HG03064 (cell line): ENCODE data around the gene FCHSD1.

Experiments used
- ATAC-seq: cut with Tn5 transposase; IDR thresholded peaks from one replicate; pipeline ENCODE4 v1.9.1; 2021; ENCODE audit warnings: low read depth; ENCODE audit not compliant: unreplicated experiment

The FCHSD1 gene

GRCh38 chr5:141674747-141675146 is 23.5 kb upstream of the FCHSD1 start:
- ATAC-seq = no peak

GRCh38 chr5:141672841-141673813 is 21.9 kb upstream of the FCHSD1 start:
- ATAC-seq = no peak

GRCh38 chr5:141672071-141672840 is 21.0 kb upstream of the FCHSD1 start:
- ATAC-seq = no peak

GRCh38 chr5:141669520-141669919 is 18.3 kb upstream of the FCHSD1 start:
- no peak for ATAC-seq

GRCh38 chr5:141668601-141669265 is 17.5 kb upstream of the FCHSD1 start:
- no peak for ATAC-seq

DNA sequence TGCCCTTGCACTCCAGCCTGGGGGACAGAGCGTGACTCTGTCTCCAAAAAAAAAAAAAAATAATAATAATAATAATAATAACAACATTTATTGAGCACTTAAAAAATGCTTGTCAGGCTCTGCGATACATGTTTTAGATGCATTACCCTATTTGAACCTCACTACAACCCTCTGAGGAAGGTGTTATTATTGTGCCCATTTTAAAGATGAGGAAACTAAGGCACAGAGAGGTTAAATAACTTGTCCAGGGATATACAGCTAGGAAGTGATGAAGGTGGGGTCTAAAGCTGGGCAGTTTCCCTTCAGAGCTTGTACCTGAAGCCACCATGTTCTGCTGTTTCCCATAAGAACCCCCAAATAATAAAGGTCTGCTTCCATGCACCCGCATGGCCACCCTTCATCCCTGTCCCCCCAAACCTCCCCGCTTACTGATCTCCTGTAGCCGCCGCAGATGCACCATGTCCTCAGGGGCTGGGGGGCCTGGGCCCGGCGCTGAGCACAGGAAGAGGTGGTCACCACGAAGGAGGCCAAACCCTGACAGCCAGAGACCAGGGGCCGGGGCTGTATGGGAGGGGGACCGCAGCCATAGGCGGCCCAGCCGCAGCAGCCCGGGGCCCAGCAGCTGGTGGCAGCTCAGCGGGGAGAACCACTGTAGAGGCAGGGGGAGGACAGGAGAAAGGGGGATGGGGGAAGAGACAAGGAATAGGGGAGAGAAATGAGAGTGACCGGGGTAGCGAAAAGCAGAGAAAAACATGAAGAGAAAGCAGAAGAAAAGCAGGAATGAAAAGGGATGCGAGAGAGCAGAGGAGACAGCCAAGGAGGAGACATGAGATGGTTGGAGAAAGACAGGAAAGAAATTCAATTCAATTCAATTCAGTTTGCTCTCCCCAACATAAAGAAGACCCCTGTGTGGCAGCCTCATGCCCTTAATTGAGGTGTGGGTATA is 15.1 kb upstream of the FCHSD1 start:
- ATAC-seq = no peak

DNA sequence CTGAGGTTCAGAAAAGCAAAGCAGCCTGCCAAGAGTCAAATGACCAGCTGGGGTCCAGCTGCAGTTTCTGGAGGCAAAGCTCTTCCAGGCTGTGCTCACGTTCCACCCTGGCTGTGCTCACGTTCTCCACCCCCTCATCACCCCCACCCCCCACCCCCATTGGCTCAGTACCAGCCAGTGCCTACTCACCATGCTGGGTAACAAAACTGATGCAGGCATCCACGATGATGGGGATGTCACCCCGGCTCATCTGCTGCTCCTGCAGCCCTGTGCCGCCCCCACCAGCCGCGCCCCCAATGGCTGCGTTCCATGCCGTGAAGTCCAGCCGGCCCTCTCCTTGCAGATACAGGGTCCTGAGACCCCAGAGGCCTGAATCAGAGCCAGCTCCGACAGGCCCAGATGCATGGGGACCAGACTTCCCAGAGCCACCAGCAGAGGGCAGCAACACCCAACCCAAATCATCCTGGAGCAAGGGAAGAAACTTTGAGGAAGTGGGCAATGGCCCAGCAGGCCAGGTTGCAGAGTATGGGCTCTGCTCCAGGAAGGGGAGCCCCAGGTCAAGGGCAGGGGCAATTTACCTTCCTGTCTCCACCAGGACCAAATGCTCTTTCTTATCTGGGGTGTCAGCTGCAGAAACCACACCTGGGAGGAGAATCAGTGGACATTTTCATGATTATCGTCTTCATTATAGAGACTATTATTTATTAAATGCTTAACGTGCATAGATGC is 13.7 kb upstream of the FCHSD1 start:
- peak; percentile 82 for ATAC-seq

GRCh38 chr5:141663506-141663905 is 12.3 kb upstream of the FCHSD1 start:
- ATAC-seq = no peak

DNA sequence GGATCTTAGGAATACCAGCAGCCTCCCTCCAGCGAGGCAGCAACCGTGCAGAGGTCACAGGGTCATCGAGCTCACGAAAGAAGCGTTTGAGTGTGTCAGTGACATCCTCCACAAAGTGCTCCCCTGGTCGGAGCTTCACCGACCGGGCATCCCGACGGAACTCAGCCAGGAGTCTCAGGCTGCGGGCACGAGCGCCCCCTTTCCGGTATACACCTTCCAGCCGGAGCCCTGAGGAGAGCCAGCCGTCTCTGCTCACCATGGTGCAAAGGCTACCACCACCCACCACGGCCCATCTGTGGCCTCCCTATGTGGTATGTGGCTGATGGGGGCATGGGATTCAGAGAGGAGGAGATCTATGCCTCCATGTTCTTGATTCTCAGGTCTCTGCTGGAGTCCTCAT is 10.8 kb upstream of the FCHSD1 start:
- no peak for ATAC-seq

GRCh38 chr5:141657937-141658545 is 6.8 kb upstream of the FCHSD1 start:
- ATAC-seq = no peak

DNA sequence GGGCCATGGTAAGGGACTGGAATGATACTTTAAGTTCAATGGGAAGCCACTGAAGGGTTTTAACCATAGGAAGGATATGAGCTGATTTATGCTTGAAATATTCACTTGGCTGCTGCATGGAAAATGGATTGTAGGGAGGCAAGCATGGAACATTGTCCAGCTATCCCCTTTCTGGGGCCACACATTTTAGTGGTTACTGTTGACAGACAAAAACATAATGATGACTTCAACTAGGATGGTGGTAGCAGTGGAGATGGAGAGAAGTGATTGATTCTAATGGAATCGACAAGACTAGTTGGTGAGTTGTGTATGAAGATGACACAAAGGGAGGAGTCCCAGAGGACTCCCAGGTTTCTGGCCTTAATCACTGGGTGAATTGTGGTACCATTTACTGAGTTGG is 6.2 kb upstream of the FCHSD1 start:
- no peak for ATAC-seq

DNA sequence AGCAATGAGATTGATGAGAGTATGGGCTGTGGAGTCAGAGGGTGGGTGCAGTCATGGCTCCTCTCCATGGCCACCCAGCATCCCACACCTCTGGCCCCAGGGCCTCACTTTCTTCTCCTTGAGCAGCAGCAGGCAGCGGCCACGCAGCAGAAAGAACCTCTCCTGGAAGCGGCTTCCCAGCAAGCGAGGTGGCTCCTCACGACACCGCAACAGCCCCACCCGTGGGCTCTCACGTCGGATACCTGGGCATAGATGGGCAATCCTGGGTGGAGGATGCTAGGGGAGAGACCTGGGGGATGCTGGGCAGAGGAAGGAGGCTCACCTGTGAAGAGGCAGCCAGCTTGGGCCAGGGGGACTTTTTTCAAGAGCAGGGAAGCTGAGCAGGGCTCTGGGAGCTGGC is 5.2 kb upstream of the FCHSD1 start:
- no peak for ATAC-seq

GRCh38 chr5:141655020-141655419 is 3.8 kb upstream of the FCHSD1 start:
- ATAC-seq = no peak

GRCh38 chr5:141654298-141654697 is 3.1 kb upstream of the FCHSD1 start:
- ATAC-seq = no peak

GRCh38 chr5:141651728-141652105 is 499 bp upstream of the FCHSD1 start:
- no peak for ATAC-seq

DNA sequence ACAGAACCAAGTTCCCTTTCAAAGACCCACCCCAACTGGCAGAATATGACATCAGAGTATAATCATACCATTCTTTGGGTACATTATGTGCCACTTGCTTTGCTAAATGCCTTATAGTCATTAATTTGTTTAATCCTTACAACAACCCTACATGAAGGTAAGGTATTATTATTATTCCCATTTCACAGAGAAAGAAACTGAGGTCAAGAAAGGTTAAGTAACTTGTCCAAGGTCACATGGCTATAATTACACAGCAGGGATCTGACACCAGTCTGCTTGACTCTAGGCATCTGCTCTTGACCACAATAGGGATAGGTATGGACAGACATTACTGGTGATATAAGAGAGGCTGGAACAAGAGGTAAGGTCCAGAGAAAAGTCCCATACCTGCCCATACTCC is 1.2 kb downstream of the FCHSD1 start:
- ATAC-seq = no peak

DNA sequence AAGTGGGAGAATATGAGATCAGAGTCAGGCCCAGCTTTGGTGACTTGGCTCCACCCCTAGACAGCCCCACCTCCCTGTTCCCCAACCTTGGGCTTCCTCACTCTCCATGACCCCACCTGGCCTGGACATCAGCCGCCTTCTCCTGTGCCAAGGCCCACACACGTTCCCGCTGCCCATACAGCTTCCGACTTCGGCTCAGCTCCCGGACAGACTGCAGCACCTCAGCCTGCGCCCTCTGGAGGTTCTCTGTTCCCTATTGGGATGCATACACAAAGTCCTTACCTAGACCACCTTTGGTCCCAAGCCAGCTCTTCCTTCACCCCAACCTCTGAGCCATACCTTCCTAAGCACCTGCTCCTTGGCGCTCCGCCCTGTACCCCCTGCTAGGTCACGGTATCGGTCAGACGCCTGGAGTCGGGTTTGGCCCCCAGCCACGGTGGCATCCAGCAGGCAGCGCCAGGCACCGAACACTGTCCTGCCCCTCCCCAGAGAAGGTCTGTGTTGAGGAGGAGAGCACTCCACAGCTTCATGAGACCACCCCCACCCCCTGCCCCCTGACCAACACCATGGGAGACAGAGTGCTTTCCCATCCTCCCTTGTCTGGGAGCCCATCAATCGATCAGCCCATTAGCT is 2.0 kb downstream of the FCHSD1 start:
- ATAC-seq = no peak

DNA sequence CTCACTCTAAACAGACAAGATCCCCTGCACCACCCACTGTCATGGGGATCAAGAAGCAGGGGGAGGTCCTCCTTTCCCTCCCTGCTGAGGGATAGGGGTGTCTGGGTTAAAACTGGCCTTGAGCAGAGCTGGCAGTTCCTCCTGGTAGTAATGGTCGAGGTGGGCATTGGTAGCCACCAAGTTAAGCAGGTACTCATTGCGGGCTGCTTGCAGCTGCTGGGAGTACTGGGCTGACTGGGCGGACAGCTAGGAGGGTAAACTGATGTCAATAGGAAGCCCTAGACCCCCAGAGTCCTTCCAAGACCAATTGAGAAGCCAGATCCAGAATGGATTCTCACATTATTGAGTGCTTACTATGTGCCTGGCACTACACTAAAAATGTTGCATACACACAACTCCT is 3.4 kb downstream of the FCHSD1 start:
- ATAC-seq = no peak

DNA sequence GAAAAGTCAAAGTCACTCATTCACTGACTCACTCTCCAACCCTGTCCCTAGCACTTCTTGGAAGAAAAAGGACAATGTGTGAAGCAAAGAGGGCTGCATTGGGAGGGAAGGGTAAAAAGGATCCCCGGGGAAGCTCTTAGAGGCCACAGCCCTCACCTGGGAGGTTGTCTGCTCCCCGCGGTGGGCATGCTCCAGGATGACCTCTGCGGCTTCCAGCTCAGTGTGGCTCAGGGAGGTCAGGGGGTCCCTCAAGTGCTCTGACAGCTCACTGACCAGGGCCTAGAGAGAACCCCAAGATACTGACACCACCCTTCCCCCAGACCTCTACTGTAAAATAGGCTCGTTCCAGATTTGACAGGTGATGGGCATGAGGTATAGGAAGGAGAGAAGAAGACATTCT is 4.0 kb downstream of the FCHSD1 start:
- no peak for ATAC-seq
